ENCODE results near the gene UNC13B. TPM values are rescaled to one million over a fixed set of nuclear protein-coding genes. Genes with fewer than 3 reads are reported as not detected.

The UNC13B gene
- total RNA-seq, 4 donors from 2014 or later: 20.2 to 36.8 (median 29.0) TPM

GRCh38 chr9:35254984-35255857 lies 93.4 kb downstream of the UNC13B start:
- Histone ChIP-seq H3K9me3 (no peaks in the 10 kb centered on the region), H3K27me3 (no peaks in the 10 kb centered on the region), H3K4me1 (peaks cover 0 to 7% (median 0%) of the 10 kb centered on the region in 3 donors), H3K36me3 (no peaks in the 10 kb centered on the region), H3K27ac (no peak overlapping the region), H3K4me3 (no peak overlapping the region)
- 76 to 77% methylated on average over 7 to 8 of the region's 8 CpGs for WGBS, 2 donors
- intact Hi-C loops (cut with DNase I): no loop called here
- TF ChIP-seq POLR2A (IDR thresholded peaks at IDR 0.05) (no peak), CTCF (IDR thresholded peaks at IDR 0.05) (no peak)
- no peak for DNase-seq

- no peak for TF ChIP-seq CTCF (IDR thresholded peaks at IDR 0.05)
- no peak for TF ChIP-seq POLR2A (IDR thresholded peaks at IDR 0.05)
- 69 to 80% methylated on average over 4 to 6 of the region's 6 CpGs for WGBS, 2 donors
- Histone ChIP-seq H3K4me1 (peaks cover 0 to 7% (median 0%) of the 10 kb centered on the region in 3 donors), H3K36me3 (no peaks in the 10 kb centered on the region), H3K27me3 (no peaks in the 10 kb centered on the region), H3K27ac (no peak overlapping the region), H3K4me3 (no peak overlapping the region), H3K9me3 (no peaks in the 10 kb centered on the region)
- no peak for DNase-seq
- intact Hi-C loops (cut with DNase I): no loop called here
These were observed 96.3 kb downstream of the UNC13B start for GRCh38 chr9:35257986-35258659.

- 23 to 47% methylated on average over 5 of the region's 5 CpGs for WGBS, 2 donors
- Histone ChIP-seq H3K36me3 (no peaks in the 10 kb centered on the region), H3K4me1 (peaks cover 0 to 7% (median 0%) of the 10 kb centered on the region in 3 donors), H3K9me3 (no peaks in the 10 kb centered on the region), H3K27me3 (no peaks in the 10 kb centered on the region), H3K4me3 (no peak overlapping the region), H3K27ac (no peak overlapping the region)
- no peak for DNase-seq
- TF ChIP-seq CTCF (IDR thresholded peaks at IDR 0.05): peak; percentile 32 to 74 (median 59)
- TF ChIP-seq POLR2A (IDR thresholded peaks at IDR 0.05): no peak
- intact Hi-C loops (cut with DNase I): no loop called here
These were observed 97.1 kb downstream of the UNC13B start for GRCh38 chr9:35258660-35259474.

- Histone ChIP-seq H3K36me3 (no peaks in the 10 kb centered on the region), H3K4me3 (no peak overlapping the region), H3K9me3 (no peaks in the 10 kb centered on the region), H3K4me1 (peaks cover 0 to 7% (median 0%) of the 10 kb centered on the region in 3 donors), H3K27ac (peak overlapping the region in 1 of 4 donors; percentile 7), H3K27me3 (no peaks in the 10 kb centered on the region)
- WGBS, 2 donors: 69 to 78% methylated on average over 1 of the region's 1 CpG
- no peak for TF ChIP-seq CTCF (IDR thresholded peaks at IDR 0.05)
- TF ChIP-seq POLR2A (IDR thresholded peaks at IDR 0.05): no peak
- intact Hi-C loops (cut with DNase I): no loop called here
- DNase-seq: no peak
These were observed 98.4 kb downstream of the UNC13B start for GRCh38 chr9:35260186-35260585.
